Heart left ventricle (tissue), 13 donors: ENCODE data around the gene CR2.

ENCODE experiments used
- POLR2A ChIP-seq, 2 donors: fragments of 450-650 bp; IDR thresholded peaks; one replicate each; pipeline ENCODE4 v1.6.1; 2017; ENCODE audit warnings: antibody characterized with exemption in 2 of 2, mild to moderate bottlenecking in 2 of 2, moderate library complexity in 2 of 2
- TF ChIP-seq, protein P1 (sequence below), 12 donors: fragments of 200-600 bp; sonication (generic) in 4 of 12; IDR thresholded peaks; one replicate each; pipeline versions ENCODE4 v1.5.0 to v1.8.0; 2018 to 2022; ENCODE audit warnings: antibody characterized with exemption in 12 of 12, mild to moderate bottlenecking in 5 of 12
- donor health status: ischemic (EF 13 %, LVEDD 7.1; RV severe dilation, severe dysfunction).
- donor health status: DM: no; HTN: yes; CAD: no.
- donor health status: DM: no; HTN: no; CAD: no.
- donor health status: ischemic (EF 25% LVEDD 6.9; RV normal size, moderate dysfunction).
- donor health status: ischemic (EF 25% LVEDD 5.7; RV mildly dilated, moderate dysfunction).
- donor health status: ischemic (EF 35%, LVEDD 5.7; RV mildly dilated, moderate dysfunction).
- donor health status: nonischemic (EF 11% LVEDD 7.7; RV severe dilation, severe dysfunction).
- donor health status: DM: yes; HTN: yes; CAD: no.
- donor health status: PGD.
- donor health status: ischemic (EF 29% LVEDD 5.4; RV normal size, mild dysfunction).
- donor health status: nonischemic (EF 23%, LVEDD 6.1; RV moderate dilation, normal function).

- TF ChIP-seq, protein P1, sequence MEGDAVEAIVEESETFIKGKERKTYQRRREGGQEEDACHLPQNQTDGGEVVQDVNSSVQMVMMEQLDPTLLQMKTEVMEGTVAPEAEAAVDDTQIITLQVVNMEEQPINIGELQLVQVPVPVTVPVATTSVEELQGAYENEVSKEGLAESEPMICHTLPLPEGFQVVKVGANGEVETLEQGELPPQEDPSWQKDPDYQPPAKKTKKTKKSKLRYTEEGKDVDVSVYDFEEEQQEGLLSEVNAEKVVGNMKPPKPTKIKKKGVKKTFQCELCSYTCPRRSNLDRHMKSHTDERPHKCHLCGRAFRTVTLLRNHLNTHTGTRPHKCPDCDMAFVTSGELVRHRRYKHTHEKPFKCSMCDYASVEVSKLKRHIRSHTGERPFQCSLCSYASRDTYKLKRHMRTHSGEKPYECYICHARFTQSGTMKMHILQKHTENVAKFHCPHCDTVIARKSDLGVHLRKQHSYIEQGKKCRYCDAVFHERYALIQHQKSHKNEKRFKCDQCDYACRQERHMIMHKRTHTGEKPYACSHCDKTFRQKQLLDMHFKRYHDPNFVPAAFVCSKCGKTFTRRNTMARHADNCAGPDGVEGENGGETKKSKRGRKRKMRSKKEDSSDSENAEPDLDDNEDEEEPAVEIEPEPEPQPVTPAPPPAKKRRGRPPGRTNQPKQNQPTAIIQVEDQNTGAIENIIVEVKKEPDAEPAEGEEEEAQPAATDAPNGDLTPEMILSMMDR (IDR thresholded peaks at IDR 0.05): no peak
- TF ChIP-seq POLR2A (IDR thresholded peaks at IDR 0.05): no peak
Measured at GRCh38 chr1:207494171-207494570, 40.0 kb downstream of the CR2 start.
